ENCODE measurements around the gene DNAI2.

The DNAI2 gene

GRCh38 chr17:74274060-74274708 lies at the start of gene DNAI2:
Gene DNAI2 (plus strand): TSS chr17:74274234. CDS start chr17:74281818, 7,584 bp downstream.
- no peak for DNase-seq

- no peak for DNase-seq
Observed at GRCh38 chr17:74224959-74225725, 48.9 kb upstream of the DNAI2 start.

GRCh38 chr17:74226252-74226651 lies 47.8 kb upstream of the DNAI2 start:
- DNase-seq: no peak

- no peak for DNase-seq
Observed at GRCh38 chr17:74227271-74228080, 46.6 kb upstream of the DNAI2 start.

- no peak for DNase-seq
Observed at GRCh38 chr17:74228306-74228978, 45.6 kb upstream of the DNAI2 start.

GRCh38 chr17:74230896-74231295 lies 43.1 kb upstream of the DNAI2 start:
- DNase-seq: no peak

- DNase-seq: no peak
Observed at GRCh38 chr17:74231928-74232907, 41.8 kb upstream of the DNAI2 start.

- no peak for DNase-seq
Observed at GRCh38 chr17:74233937-74234336, 40.1 kb upstream of the DNAI2 start.

GRCh38 chr17:74234486-74234885 lies 39.5 kb upstream of the DNAI2 start:
- no peak for DNase-seq

GRCh38 chr17:74235040-74235581 lies 38.9 kb upstream of the DNAI2 start:
- no peak for DNase-seq

GRCh38 chr17:74235911-74236371 lies 38.1 kb upstream of the DNAI2 start:
- DNase-seq: no peak

GRCh38 chr17:74237321-74237720 lies 36.7 kb upstream of the DNAI2 start:
- DNase-seq: no peak

GRCh38 chr17:74239172-74239571 lies 34.9 kb upstream of the DNAI2 start:
- no peak for DNase-seq

GRCh38 chr17:74240618-74241205 lies 33.3 kb upstream of the DNAI2 start:
- DNase-seq: no peak

GRCh38 chr17:74241431-74241830 lies 32.6 kb upstream of the DNAI2 start:
- DNase-seq: no peak

- DNase-seq: no peak
Observed at GRCh38 chr17:74241847-74242246, 32.2 kb upstream of the DNAI2 start.

- DNase-seq: peak; percentile 94 to 95
Observed at GRCh38 chr17:74243013-74243755, 30.9 kb upstream of the DNAI2 start.

- no peak for DNase-seq
Observed at GRCh38 chr17:74244128-74244527, 29.9 kb upstream of the DNAI2 start.

GRCh38 chr17:74244548-74244947 lies 29.5 kb upstream of the DNAI2 start:
- no peak for DNase-seq
